Loucy (cell line): ENCODE results near the gene CCDC185.

Experiments used
- H2AFZ ChIP-seq: fragments of 200-600 bp; sonication (generic); 2 replicates; pipeline ENCODE4 v1.6.0; 2016; ENCODE audit warnings: antibody characterized with exemption, mild to moderate bottlenecking, low read length, moderate library complexity
- H3F3A ChIP-seq: fragments of 200-600 bp; 2 replicates; pipeline ENCODE4 v1.6.0; 2016; ENCODE audit warnings: antibody characterized with exemption, low read depth, mild to moderate bottlenecking
- H3K27me3 ChIP-seq: fragments of 200-600 bp; sonication (generic); 2 replicates; pipeline ENCODE4 v1.6.1; 2014; ENCODE audit warnings: low read length, mild to moderate bottlenecking; ENCODE audit not compliant: insufficient read depth, poor library complexity, severe bottlenecking
- H3K36me3 ChIP-seq: fragments of 200-600 bp; sonication (generic); 2 replicates; pipeline ENCODE4 v1.6.1; 2016; ENCODE audit warnings: low read length; ENCODE audit not compliant: insufficient read depth
- H3K4me1 ChIP-seq: fragments of 200-600 bp; sonication (generic); 2 replicates; pipeline ENCODE4 v1.5.1; 2014; ENCODE audit warnings: low read length, mild to moderate bottlenecking; ENCODE audit not compliant: insufficient read depth, poor library complexity, severe bottlenecking
- H3K4me2 ChIP-seq: fragments of 200-600 bp; sonication (generic); 2 replicates; pipeline ENCODE4 v1.6.0; 2014; ENCODE audit warnings: antibody characterized with exemption, low read length, low read depth, mild to moderate bottlenecking; ENCODE audit not compliant: poor library complexity, severe bottlenecking
- H3K4me3 ChIP-seq: fragments of 200-600 bp; sonication (generic); 2 replicates; pipeline ENCODE4 v1.5.1; 2014; ENCODE audit warnings: low read length, mild to moderate bottlenecking, mixed read lengths; ENCODE audit not compliant: poor library complexity, severe bottlenecking
- H3K79me2 ChIP-seq: fragments of 200-600 bp; sonication (generic); 2 replicates; pipeline ENCODE4 v1.6.1; 2014; ENCODE audit warnings: low read length; ENCODE audit not compliant: insufficient read depth
- H3K9ac ChIP-seq: fragments of 200-600 bp; sonication (generic); 2 replicates; pipeline ENCODE4 v1.6.0; 2014; ENCODE audit warnings: mild to moderate bottlenecking, low read depth, low read length, moderate library complexity; ENCODE audit not compliant: poor library complexity, severe bottlenecking
- H3K9me2 ChIP-seq: fragments of 200-600 bp; sonication (generic); replicated peaks from 2 replicates; pipeline ENCODE4 v1.6.1; 2016; ENCODE audit warnings: low read depth, low read length, mixed read lengths
- H3K9me3 ChIP-seq: fragments of 200-600 bp; sonication (generic); 2 replicates; pipeline ENCODE4 v1.6.1; 2014; ENCODE audit warnings: mild to moderate bottlenecking, antibody characterized with exemption, low read length, low read depth; ENCODE audit not compliant: insufficient read depth
- H4K20me1 ChIP-seq: fragments of 200-600 bp; sonication (generic); 2 replicates; pipeline ENCODE4 v1.6.0; 2014; ENCODE audit warnings: antibody characterized with exemption, low read length, mild to moderate bottlenecking; ENCODE audit not compliant: insufficient read depth, poor library complexity, severe bottlenecking
- EZH2phosphoT487 ChIP-seq: fragments of 200-600 bp; IDR thresholded peaks from 2 replicates; pipeline ENCODE4 v1.6.1; 2018; ENCODE audit warnings: antibody characterized with exemption, mild to moderate bottlenecking, moderate library complexity, borderline replicate concordance
- TF ChIP-seq, protein P1 (sequence below): fragments of 200-600 bp; sonication (generic); conservative IDR thresholded peaks from 2 replicates; pipeline ENCODE4 v1.5.1; 2014; ENCODE audit warnings: mild to moderate bottlenecking, antibody characterized with exemption, low read length

The CCDC185 gene

DNA sequence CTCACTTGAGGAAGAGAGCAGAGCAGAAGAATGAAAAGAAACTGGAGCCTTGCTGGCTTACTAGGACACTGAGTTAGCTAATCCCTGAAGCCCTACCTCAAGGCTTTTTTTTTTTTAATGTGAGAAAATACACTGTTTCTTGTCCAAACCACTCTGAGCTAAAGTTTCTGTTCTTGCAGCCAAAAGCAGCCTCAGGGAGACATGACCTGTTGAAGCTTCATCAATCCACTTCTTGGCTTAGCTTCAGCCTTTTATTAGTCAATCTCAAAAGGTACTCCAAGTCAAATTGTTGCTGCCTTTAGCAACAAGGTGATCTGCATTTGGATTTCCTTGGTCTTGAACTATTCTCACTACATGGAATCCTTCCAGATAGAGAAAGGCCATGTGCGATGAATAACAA lies 33.7 kb downstream of the CCDC185 start:
- H3F3A ChIP-seq, result no peaks in the 10 kb centered on the region
- no peaks in the 10 kb centered on the region for H3K36me3 ChIP-seq
- H3K4me3 ChIP-seq, result no peak overlapping the region
- H2AFZ ChIP-seq, result no peak overlapping the region
- no peak overlapping the region for H3K4me2 ChIP-seq
- no peak overlapping the region for H3K9ac ChIP-seq
- no peak for TF ChIP-seq EZH2phosphoT487
- TF ChIP-seq, protein P1, sequence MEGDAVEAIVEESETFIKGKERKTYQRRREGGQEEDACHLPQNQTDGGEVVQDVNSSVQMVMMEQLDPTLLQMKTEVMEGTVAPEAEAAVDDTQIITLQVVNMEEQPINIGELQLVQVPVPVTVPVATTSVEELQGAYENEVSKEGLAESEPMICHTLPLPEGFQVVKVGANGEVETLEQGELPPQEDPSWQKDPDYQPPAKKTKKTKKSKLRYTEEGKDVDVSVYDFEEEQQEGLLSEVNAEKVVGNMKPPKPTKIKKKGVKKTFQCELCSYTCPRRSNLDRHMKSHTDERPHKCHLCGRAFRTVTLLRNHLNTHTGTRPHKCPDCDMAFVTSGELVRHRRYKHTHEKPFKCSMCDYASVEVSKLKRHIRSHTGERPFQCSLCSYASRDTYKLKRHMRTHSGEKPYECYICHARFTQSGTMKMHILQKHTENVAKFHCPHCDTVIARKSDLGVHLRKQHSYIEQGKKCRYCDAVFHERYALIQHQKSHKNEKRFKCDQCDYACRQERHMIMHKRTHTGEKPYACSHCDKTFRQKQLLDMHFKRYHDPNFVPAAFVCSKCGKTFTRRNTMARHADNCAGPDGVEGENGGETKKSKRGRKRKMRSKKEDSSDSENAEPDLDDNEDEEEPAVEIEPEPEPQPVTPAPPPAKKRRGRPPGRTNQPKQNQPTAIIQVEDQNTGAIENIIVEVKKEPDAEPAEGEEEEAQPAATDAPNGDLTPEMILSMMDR, result no peak
- no peaks in the 10 kb centered on the region for H3K9me3 ChIP-seq
- no peaks in the 10 kb centered on the region for H4K20me1 ChIP-seq
- no peaks in the 10 kb centered on the region for H3K27me3 ChIP-seq
- no peaks in the 10 kb centered on the region for H3K79me2 ChIP-seq
- no peaks in the 10 kb centered on the region for H3K4me1 ChIP-seq
- H3K9me2 ChIP-seq, result no peaks in the 10 kb centered on the region

DNA sequence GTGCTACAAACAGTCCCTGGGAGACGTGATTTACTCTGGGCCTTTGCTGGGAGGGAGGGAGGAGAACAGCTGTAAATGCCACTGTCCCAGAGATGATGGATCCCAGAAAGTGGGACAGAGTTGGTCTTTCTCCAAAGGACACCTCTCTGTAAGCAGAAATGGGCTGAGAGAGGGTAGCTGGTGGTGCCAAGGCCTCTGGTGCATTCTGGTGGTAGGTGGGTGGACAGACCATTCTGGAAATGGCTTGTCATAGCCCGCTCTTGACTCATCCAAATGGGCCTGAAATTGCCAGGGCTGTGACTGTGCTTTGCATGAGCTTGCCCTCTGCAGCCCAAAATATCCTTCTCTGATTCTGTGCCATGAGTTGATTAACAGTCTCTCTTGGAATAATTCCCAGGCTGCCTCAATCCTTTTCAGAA lies 36.1 kb downstream of the CCDC185 start:
- no peak for TF ChIP-seq EZH2phosphoT487
- TF ChIP-seq, protein P1, result no peak
- no peaks in the 10 kb centered on the region for H3K36me3 ChIP-seq
- no peak overlapping the region for H2AFZ ChIP-seq
- no peak overlapping the region for H3K9ac ChIP-seq
- no peaks in the 10 kb centered on the region for H3K9me2 ChIP-seq
- no peaks in the 10 kb centered on the region for H3K79me2 ChIP-seq
- no peaks in the 10 kb centered on the region for H3K27me3 ChIP-seq
- no peaks in the 10 kb centered on the region for H3K4me1 ChIP-seq
- H3K9me3 ChIP-seq, result no peaks in the 10 kb centered on the region
- H3F3A ChIP-seq, result no peaks in the 10 kb centered on the region
- no peaks in the 10 kb centered on the region for H4K20me1 ChIP-seq
- no peak overlapping the region for H3K4me2 ChIP-seq
- H3K4me3 ChIP-seq, result no peak overlapping the region

DNA sequence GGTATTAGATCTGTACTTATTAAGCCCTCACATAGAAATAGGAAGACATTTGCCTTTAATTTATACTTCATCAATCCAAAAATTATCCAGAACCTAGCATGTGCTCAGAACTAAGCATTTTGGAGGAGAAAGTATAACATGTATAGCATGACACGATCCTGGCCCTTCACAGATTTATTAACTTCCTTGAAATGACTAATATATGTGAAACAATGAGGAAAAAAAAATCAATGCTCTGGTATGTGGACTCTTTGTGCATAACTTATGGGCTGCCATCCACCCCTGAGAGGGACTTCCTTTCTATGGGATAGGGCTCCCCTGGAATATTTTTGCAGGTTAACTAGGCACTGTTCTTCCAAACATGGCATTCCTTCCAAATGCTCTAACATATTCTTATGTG lies 36.6 kb downstream of the CCDC185 start:
- Histone ChIP-seq H3K79me2 (no peaks in the 10 kb centered on the region), H3F3A (no peaks in the 10 kb centered on the region), H2AFZ (no peak overlapping the region), H3K27me3 (no peaks in the 10 kb centered on the region), H4K20me1 (no peaks in the 10 kb centered on the region), H3K9me3 (no peaks in the 10 kb centered on the region), H3K9ac (no peak overlapping the region), H3K4me2 (no peak overlapping the region), H3K4me3 (no peak overlapping the region), H3K4me1 (no peaks in the 10 kb centered on the region), H3K9me2 (no peaks in the 10 kb centered on the region), H3K36me3 (no peaks in the 10 kb centered on the region)
- TF ChIP-seq, protein P1, result no peak
- TF ChIP-seq EZH2phosphoT487, result no peak
